HepG2 (cell line): ENCODE measurements around the gene LAMA5. TPM values are rescaled to one million over a fixed set of nuclear protein-coding genes. Genes with fewer than 3 reads are reported as not detected.
A peak's percentile ranks its signal among the peaks of the same experiment; 100 is the strongest.

Source experiments
- ATAC-seq: fragments of 200-7000 bp; cut with Tn5 transposase; 3 replicates; pipeline ENCODE4 v1.9.1; 2020; ENCODE audit warnings: mild to moderate bottlenecking, moderate library complexity
- BruUV-seq: library from RNA; stranded (reverse); fragments of 400-500 nt; replicated peaks from 2 replicates; lab custom pipeline; 2021; lab: Mats Ljungman, UMichigan
- CTCF ChIA-PET: fragments of 300-600 bp; formaldehyde crosslinking; extraction: SDS; loops from one replicate; lab custom pipeline; 2021; ENCODE audit warnings: low total read pairs, inconsistent platforms, low intra/inter-chr PET ratio; lab: Yijun Ruan, JAX
- POLR2A ChIA-PET: fragments of 350-600 bp; sonication (Branson Sonifier 250); formaldehyde crosslinking; loops from one replicate; lab custom pipeline; 2020; ENCODE audit warnings: antibody characterized with exemption, inconsistent platforms; lab: Yijun Ruan, JAX
- DNase-seq: peaks from one replicate; pipeline ENCODE4 v3.0.0-alpha.2; 2015; ENCODE audit warnings: low spot score
- FAIRE-seq: peaks from 3 replicates; lab custom pipeline; 2011; peaks lifted over from hg19 to GRCh38; lab: Jason Lieb, UNC
- H2AFZ ChIP-seq: one replicate; pipeline ENCODE4 v1.6.1; 2011; ENCODE audit warnings: low read length, inconsistent platforms
- H3K27ac ChIP-seq: fragments of 300-600 bp; 3 replicates; pipeline ENCODE4 v1.8.0; 2011; ENCODE audit warnings: mixed run types, mild to moderate bottlenecking, mixed read lengths, low read length, inconsistent platforms; ENCODE audit not compliant: insufficient read depth; ENCODE audit errors: extremely low read length
- H3K27me3 ChIP-seq, 2 experiments: fragments of 200-600 bp in 1 of 2; 2 replicates in 1 of 2; 3 replicates in 1 of 2; pipeline versions ENCODE4 v1.6.0 to v1.8.0; 2011; ENCODE audit warnings: low read length in 2 of 2, mild to moderate bottlenecking in 2 of 2, moderate library complexity in 2 of 2, inconsistent platforms in 1 of 2; ENCODE audit not compliant: insufficient read depth in 2 of 2, control insufficient read depth in 1 of 2
- H3K36me3 ChIP-seq, 2 experiments: fragments of 200-600 bp in 1 of 2; replicated peaks in 1 of 2; 2 replicates in 1 of 2; 3 replicates in 1 of 2; pipeline versions ENCODE4 v1.5.1 to v1.8.0; 2011; ENCODE audit warnings: low read length in 2 of 2, inconsistent platforms in 1 of 2; ENCODE audit not compliant: insufficient read depth in 2 of 2, control insufficient read depth in 1 of 2
- H3K4me1 ChIP-seq: 2 replicates; pipeline ENCODE4 v1.5.1; 2012; ENCODE audit warnings: low read length, inconsistent platforms; ENCODE audit not compliant: insufficient read depth
- H3K4me2 ChIP-seq: 2 replicates; pipeline ENCODE4 v1.6.0; 2011; ENCODE audit warnings: low read depth, low read length, inconsistent platforms
- H3K4me3 ChIP-seq, 3 experiments: fragments of 200-600 bp in 1 of 3; sonication (generic), shearing (Covaris generic) in 1 of 3; replicated peaks in 1 of 3; 2 replicates each; pipeline ENCODE4 v1.5.1; 2011 to 2016; ENCODE audit warnings: low read length in 3 of 3, inconsistent platforms in 2 of 3, low read depth in 2 of 3, mild to moderate bottlenecking in 2 of 3, control low read depth in 1 of 3, mixed read lengths in 1 of 3; ENCODE audit not compliant: insufficient read depth in 1 of 3
- H3K79me2 ChIP-seq: one replicate; pipeline ENCODE4 v1.6.1; 2011; ENCODE audit warnings: low read length, inconsistent platforms; ENCODE audit not compliant: insufficient read depth
- H3K9ac ChIP-seq: 2 replicates; pipeline ENCODE4 v1.6.0; 2011; ENCODE audit warnings: mild to moderate bottlenecking, low read depth, low read length, inconsistent platforms; ENCODE audit not compliant: insufficient read depth
- H3K9me3 ChIP-seq: 2 replicates; pipeline ENCODE4 v1.5.1; 2012; ENCODE audit warnings: mild to moderate bottlenecking, low read length
- H4K20me1 ChIP-seq: 2 replicates; pipeline ENCODE4 v1.6.0; 2011; ENCODE audit warnings: inconsistent platforms, mild to moderate bottlenecking, low read length, moderate library complexity; ENCODE audit not compliant: insufficient read depth
- GABPB1 ChIP-seq: IDR thresholded peaks from 2 replicates; pipeline ENCODE4 v1.6.1; 2016; ENCODE audit warnings: mild to moderate bottlenecking, missing genetic modification reagents, moderate library complexity, missing compliant biosample characterization
- MAZ ChIP-seq, 2 experiments: sonication (generic) in 1 of 2; formaldehyde crosslinking in 1 of 2; IDR thresholded peaks; 2 replicates each; pipeline versions ENCODE4 v1.5.0 to v1.6.1; 2012 to 2020; ENCODE audit warnings: low read depth in 2 of 2, mild to moderate bottlenecking in 2 of 2, borderline replicate concordance in 1 of 2, improper control_type of control experiment in 1 of 2, low read length in 1 of 2, missing genetic modification reagents in 1 of 2, moderate library complexity in 1 of 2
- POLR2A ChIP-seq, 2 experiments: IDR thresholded peaks; 2 replicates each; pipeline ENCODE4 v1.6.1; 2011; ENCODE audit warnings: low read depth in 2 of 2, low read length in 2 of 2, mild to moderate bottlenecking in 1 of 2, moderate library complexity in 1 of 2; ENCODE audit not compliant: insufficient read depth in 1 of 2
- RAD21 ChIP-seq: fragments of 450-650 bp; formaldehyde crosslinking; IDR thresholded peaks from 2 replicates; pipeline ENCODE4 v1.5.0; 2020; ENCODE audit warnings: mild to moderate bottlenecking
- SMARCE1 ChIP-seq: fragments of 450-650 bp; IDR thresholded peaks from 2 replicates; pipeline ENCODE4 v1.6.1; 2017; ENCODE audit warnings: borderline replicate concordance
- WGBS: methylation state at CpG from one replicate; pipeline ENCODE4 v1.1.6; 2017; ENCODE audit warnings: low lambda C conversion rate; 5-methylcytosine and 5-hydroxymethylcytosine counted together
- in situ Hi-C: cut with HindIII; loops from 2 replicates; pipeline ENCODE4 v1.10.0; 2017; ENCODE audit warnings: low pct_unique_long_range_greater_than_20kb; ENCODE audit not compliant: extremely low pct_ligation_motif_present
- intact Hi-C: fragments of 100-400 bp; cut with micrococcal nuclease; formaldehyde crosslinking; loops from one replicate; pipeline ENCODE4 v1.10.0; 2022; ENCODE audit not compliant: unreplicated experiment
- polyA plus RNA-seq, 8 experiments: library from polyadenylated mRNA; depleted of rRNA in 3 of 8; stranded (reverse) in 7 of 8; unstranded in 1 of 8; fragments of >200 nt; fragmentation: Illumina TruSeq in 4 of 8; extraction: Trizol in 4 of 8; gene quantifications; 2 replicates each; pipeline versions ENCODE4 v1.2.1 to v1.2.3, GENCODE V29; 2011 to 2016; ENCODE audit warnings: low read depth in 4 of 8, missing spikeins in 1 of 8, mixed read lengths in 1 of 8; ENCODE audit not compliant: insufficient read depth in 1 of 8
- total RNA-seq, 5 experiments: library from RNA; depleted of rRNA; stranded (reverse); fragments of >200 nt; fragmentation: Illumina TruSeq; extraction: Trizol; gene quantifications; 2 replicates each; pipeline ENCODE4 v1.2.3, GENCODE V29; 2016; ENCODE audit warnings: low read depth in 1 of 5
- TF ChIP-seq, protein P1 (sequence below): sonication (generic); formaldehyde crosslinking; IDR thresholded peaks from 2 replicates; pipeline ENCODE4 v1.5.0; 2020; ENCODE audit warnings: mild to moderate bottlenecking, missing genetic modification reagents
- TF ChIP-seq, protein P2 (sequence below): sonication (generic); formaldehyde crosslinking; IDR thresholded peaks from 2 replicates; pipeline ENCODE4 v1.8.0; 2022; ENCODE audit warnings: mild to moderate bottlenecking, missing genetic modification reagents; ENCODE audit not compliant: insufficient replicate concordance
- TF ChIP-seq, protein P3 (sequence below): sonication (generic); formaldehyde crosslinking; IDR thresholded peaks from 2 replicates; pipeline ENCODE4 v1.4.0; 2020; ENCODE audit warnings: missing genetic modification reagents
- TF ChIP-seq, protein P4 (sequence below): sonication (generic); formaldehyde crosslinking; IDR thresholded peaks from 2 replicates; pipeline ENCODE4 v1.4.0; 2020; ENCODE audit warnings: mild to moderate bottlenecking, missing genetic modification reagents
- TF ChIP-seq, protein P5 (sequence below): sonication (generic); formaldehyde crosslinking; IDR thresholded peaks from 2 replicates; pipeline ENCODE4 v1.4.0; 2020; ENCODE audit warnings: missing genetic modification reagents
- TF ChIP-seq, protein P6 (sequence below): sonication (generic); formaldehyde crosslinking; IDR thresholded peaks from 2 replicates; pipeline ENCODE4 v1.8.1; 2023; ENCODE audit warnings: mild to moderate bottlenecking, missing genetic modification reagents

The LAMA5 gene
- total and polyA plus RNA-seq, 2 of the 13 experiments (the other 11 are each of a cell fraction or from before 2014, with no cell fraction given): 21.0 to 44.7 TPM

DNA sequence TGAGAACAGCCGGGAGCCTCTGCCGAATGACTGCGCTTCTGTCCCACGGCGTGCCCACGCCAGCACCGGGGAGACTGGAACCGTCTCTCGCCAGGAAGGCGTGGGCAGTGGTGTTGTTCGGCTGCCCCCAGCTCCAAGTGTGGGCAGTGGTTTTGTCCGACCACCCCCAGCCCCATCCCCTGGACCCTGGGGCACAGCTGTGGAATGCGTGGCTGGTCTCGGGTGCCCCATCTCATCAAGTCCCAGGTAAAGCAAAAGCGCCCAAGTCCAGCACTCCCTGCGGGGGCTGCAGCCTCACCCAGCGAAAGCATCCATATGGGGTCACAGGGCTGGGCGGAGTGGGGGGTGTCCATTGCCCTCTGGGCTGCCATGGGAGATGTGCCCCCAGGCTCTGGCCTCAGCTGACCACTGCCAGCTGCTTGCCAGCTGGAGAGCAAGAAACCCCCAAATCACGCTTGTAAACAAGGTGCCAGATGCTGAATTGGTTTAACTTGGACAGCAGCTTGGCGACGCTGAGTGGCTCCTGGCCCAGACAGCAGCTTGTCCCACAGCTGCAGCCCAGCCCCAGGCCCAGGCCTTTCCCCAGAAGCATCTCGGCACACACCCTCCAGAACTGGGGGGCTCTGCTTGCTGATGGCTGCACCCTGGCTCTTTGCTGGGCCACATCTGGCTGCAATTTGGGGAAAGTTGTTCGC, 35.5 kb upstream of the LAMA5 start:
- no peak overlapping the region for H3K4me2 ChIP-seq
- H4K20me1 ChIP-seq: peaks cover 3% of the 10 kb centered on the region; the same call in 1 of the 2 replicates
- POLR2A ChIA-PET: interaction anchor here (1.6 kb wide), 1 partner anchor 32 kb away, joined by 4 read pairs; no protein-coding TSS in a partner anchor
- H3K4me3 ChIP-seq: no peak overlapping the region
- H3K4me1 ChIP-seq: peaks cover 32% of the 10 kb centered on the region
- ATAC-seq (no peak), DNase-seq (no peak), FAIRE-seq (no peak)
- intact Hi-C loops: no loop called here
- H3K9ac ChIP-seq: no peak overlapping the region
- BruUV-seq: no TSS peak
- CTCF ChIA-PET: no interaction called here
- peaks cover 2 to 19% of the 10 kb centered on the region in 2 experiments; a peak in 3 of 5 replicates for H3K36me3 ChIP-seq
- peaks cover 9% of the 10 kb centered on the region for H3K79me2 ChIP-seq
- 93% methylated on average over 23 of the region's 23 CpGs for WGBS
- in situ Hi-C loops: no loop called here
- H3K27me3 ChIP-seq: no peaks in the 10 kb centered on the region
- no peak overlapping the region for H2AFZ ChIP-seq
- H3K9me3 ChIP-seq: no peaks in the 10 kb centered on the region
- H3K27ac ChIP-seq: no peak overlapping the region
- TF ChIP-seq MAZ (IDR thresholded peaks at IDR 0.05; ENCODE audit: borderline replicate concordance, low read depth, low read length) (no peak), MAZ (CRISPR knock-in tag; IDR thresholded peaks at IDR 0.05; ENCODE audit: low read depth) (no peak), RAD21 (CRISPR knock-in tag) (no peak), SMARCE1 (no peak), GABPB1 (0 out of 2 replicates have a peak, but pooled peaks have one; percentile 5), POLR2A (IDR thresholded peaks at IDR 0.05; ENCODE audit: insufficient read depth in 1 of 2, low read depth in 2 of 2, low read length in 2 of 2) (no peak)
- TF ChIP-seq, protein P1, sequence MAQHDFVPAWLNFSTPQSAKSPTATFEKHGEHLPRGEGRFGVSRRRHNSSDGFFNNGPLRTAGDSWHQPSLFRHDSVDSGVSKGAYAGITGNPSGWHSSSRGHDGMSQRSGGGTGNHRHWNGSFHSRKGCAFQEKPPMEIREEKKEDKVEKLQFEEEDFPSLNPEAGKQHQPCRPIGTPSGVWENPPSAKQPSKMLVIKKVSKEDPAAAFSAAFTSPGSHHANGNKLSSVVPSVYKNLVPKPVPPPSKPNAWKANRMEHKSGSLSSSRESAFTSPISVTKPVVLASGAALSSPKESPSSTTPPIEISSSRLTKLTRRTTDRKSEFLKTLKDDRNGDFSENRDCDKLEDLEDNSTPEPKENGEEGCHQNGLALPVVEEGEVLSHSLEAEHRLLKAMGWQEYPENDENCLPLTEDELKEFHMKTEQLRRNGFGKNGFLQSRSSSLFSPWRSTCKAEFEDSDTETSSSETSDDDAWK: no peak
- TF ChIP-seq, protein P2, sequence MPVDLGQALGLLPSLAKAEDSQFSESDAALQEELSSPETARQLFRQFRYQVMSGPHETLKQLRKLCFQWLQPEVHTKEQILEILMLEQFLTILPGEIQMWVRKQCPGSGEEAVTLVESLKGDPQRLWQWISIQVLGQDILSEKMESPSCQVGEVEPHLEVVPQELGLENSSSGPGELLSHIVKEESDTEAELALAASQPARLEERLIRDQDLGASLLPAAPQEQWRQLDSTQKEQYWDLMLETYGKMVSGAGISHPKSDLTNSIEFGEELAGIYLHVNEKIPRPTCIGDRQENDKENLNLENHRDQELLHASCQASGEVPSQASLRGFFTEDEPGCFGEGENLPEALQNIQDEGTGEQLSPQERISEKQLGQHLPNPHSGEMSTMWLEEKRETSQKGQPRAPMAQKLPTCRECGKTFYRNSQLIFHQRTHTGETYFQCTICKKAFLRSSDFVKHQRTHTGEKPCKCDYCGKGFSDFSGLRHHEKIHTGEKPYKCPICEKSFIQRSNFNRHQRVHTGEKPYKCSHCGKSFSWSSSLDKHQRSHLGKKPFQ (CRISPR knock-in tag): no peak
- TF ChIP-seq, protein P3, sequence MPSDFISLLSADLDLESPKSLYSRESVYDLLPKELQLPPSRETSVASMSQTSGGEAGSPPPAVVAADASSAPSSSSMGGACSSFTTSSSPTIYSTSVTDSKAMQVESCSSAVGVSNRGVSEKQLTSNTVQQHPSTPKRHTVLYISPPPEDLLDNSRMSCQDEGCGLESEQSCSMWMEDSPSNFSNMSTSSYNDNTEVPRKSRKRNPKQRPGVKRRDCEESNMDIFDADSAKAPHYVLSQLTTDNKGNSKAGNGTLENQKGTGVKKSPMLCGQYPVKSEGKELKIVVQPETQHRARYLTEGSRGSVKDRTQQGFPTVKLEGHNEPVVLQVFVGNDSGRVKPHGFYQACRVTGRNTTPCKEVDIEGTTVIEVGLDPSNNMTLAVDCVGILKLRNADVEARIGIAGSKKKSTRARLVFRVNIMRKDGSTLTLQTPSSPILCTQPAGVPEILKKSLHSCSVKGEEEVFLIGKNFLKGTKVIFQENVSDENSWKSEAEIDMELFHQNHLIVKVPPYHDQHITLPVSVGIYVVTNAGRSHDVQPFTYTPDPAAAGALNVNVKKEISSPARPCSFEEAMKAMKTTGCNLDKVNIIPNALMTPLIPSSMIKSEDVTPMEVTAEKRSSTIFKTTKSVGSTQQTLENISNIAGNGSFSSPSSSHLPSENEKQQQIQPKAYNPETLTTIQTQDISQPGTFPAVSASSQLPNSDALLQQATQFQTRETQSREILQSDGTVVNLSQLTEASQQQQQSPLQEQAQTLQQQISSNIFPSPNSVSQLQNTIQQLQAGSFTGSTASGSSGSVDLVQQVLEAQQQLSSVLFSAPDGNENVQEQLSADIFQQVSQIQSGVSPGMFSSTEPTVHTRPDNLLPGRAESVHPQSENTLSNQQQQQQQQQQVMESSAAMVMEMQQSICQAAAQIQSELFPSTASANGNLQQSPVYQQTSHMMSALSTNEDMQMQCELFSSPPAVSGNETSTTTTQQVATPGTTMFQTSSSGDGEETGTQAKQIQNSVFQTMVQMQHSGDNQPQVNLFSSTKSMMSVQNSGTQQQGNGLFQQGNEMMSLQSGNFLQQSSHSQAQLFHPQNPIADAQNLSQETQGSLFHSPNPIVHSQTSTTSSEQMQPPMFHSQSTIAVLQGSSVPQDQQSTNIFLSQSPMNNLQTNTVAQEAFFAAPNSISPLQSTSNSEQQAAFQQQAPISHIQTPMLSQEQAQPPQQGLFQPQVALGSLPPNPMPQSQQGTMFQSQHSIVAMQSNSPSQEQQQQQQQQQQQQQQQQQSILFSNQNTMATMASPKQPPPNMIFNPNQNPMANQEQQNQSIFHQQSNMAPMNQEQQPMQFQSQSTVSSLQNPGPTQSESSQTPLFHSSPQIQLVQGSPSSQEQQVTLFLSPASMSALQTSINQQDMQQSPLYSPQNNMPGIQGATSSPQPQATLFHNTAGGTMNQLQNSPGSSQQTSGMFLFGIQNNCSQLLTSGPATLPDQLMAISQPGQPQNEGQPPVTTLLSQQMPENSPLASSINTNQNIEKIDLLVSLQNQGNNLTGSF: no peak
- TF ChIP-seq, protein P4, sequence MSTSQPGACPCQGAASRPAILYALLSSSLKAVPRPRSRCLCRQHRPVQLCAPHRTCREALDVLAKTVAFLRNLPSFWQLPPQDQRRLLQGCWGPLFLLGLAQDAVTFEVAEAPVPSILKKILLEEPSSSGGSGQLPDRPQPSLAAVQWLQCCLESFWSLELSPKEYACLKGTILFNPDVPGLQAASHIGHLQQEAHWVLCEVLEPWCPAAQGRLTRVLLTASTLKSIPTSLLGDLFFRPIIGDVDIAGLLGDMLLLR: 0 out of 2 replicates have a peak, but pooled peaks have one; percentile 33
- TF ChIP-seq, protein P5, sequence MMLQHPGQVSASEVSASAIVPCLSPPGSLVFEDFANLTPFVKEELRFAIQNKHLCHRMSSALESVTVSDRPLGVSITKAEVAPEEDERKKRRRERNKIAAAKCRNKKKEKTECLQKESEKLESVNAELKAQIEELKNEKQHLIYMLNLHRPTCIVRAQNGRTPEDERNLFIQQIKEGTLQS: no peak
- TF ChIP-seq, protein P6, sequence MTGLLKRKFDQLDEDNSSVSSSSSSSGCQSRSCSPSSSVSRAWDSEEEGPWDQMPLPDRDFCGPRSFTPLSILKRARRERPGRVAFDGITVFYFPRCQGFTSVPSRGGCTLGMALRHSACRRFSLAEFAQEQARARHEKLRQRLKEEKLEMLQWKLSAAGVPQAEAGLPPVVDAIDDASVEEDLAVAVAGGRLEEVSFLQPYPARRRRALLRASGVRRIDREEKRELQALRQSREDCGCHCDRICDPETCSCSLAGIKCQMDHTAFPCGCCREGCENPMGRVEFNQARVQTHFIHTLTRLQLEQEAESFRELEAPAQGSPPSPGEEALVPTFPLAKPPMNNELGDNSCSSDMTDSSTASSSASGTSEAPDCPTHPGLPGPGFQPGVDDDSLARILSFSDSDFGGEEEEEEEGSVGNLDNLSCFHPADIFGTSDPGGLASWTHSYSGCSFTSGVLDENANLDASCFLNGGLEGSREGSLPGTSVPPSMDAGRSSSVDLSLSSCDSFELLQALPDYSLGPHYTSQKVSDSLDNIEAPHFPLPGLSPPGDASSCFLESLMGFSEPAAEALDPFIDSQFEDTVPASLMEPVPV (CRISPR knock-in tag): no peak
